Gastrocnemius medialis (tissue), 4 donors: ENCODE results near the gene OR5A2. TPM values are rescaled to one million over a fixed set of nuclear protein-coding genes. Genes with fewer than 3 reads are reported as not detected.

Experiments used
- ATAC-seq, 2 donors: fragments of 150-250 bp; one replicate each; pipeline ENCODE4 v1.9.1; 2016
- DNase-seq, 2 donors: peaks; one replicate each; pipeline ENCODE4 v3.0.0-alpha.2; 2019
- H3K27ac ChIP-seq, 4 donors: fragments of 200-600 bp; sonication (generic); 1 replicate in 1 of 4; 2 replicates in 3 of 4; pipeline ENCODE4 v1.5.1; 2016 to 2018; ENCODE audit warnings: mild to moderate bottlenecking in 2 of 4, moderate library complexity in 1 of 4
- H3K27me3 ChIP-seq, 3 donors: fragments of 200-600 bp; sonication (generic) in 2 of 3; 1 replicate in 1 of 3; 2 replicates in 2 of 3; pipeline versions ENCODE4 v1.5.1 to v1.6.0; 2016 to 2019; ENCODE audit warnings: mild to moderate bottlenecking in 1 of 3, moderate library complexity in 1 of 3
- H3K36me3 ChIP-seq, 2 donors: fragments of 200-600 bp; sonication (generic) in 1 of 2; one replicate each; pipeline ENCODE4 v1.5.1; 2017 to 2018
- H3K4me1 ChIP-seq, 2 donors: fragments of 200-600 bp; sonication (generic) in 1 of 2; one replicate each; pipeline ENCODE4 v1.5.1; 2016 to 2017; ENCODE audit warnings: mild to moderate bottlenecking in 2 of 2
- H3K4me3 ChIP-seq, 4 donors: fragments of 200-600 bp; sonication (generic) in 3 of 4; 1 replicate in 1 of 4; 2 replicates in 3 of 4; pipeline ENCODE4 v1.5.1; 2016 to 2019; ENCODE audit warnings: mild to moderate bottlenecking in 2 of 4
- H3K9me3 ChIP-seq, 3 donors: fragments of 200-600 bp; sonication (generic) in 2 of 3; 1 replicate in 1 of 3; 2 replicates in 2 of 3; pipeline ENCODE4 v1.5.1; 2016 to 2019
- CTCF ChIP-seq, 5 experiments: fragments of 450-650 bp in 3 of 5; fragments of 200-600 bp in 2 of 5; sonication (generic) in 2 of 5; IDR thresholded peaks in 4 of 5; conservative IDR thresholded peaks in 1 of 5; 1 replicate in 4 of 5; 2 replicates in 1 of 5; pipeline ENCODE4 v1.5.1; 2016 to 2019; ENCODE audit warnings: antibody characterized with exemption in 5 of 5, mild to moderate bottlenecking in 3 of 5, moderate library complexity in 3 of 5
- POLR2A ChIP-seq, 2 donors: fragments of 450-650 bp; IDR thresholded peaks; one replicate each; pipeline ENCODE4 v1.6.1; 2017; ENCODE audit warnings: antibody characterized with exemption in 2 of 2, mild to moderate bottlenecking in 2 of 2, moderate library complexity in 2 of 2
- in situ Hi-C, 4 donors: fragments of 200-750 bp; cut with MboI; loops; one replicate each; pipeline versions ENCODE4 v1.15.0 to v1.8.0; 2017; ENCODE audit warnings: low sequenced_read_pairs in 4 of 4
- intact Hi-C: fragments of 100-400 bp; cut with DNase I; formaldehyde crosslinking; loops from one replicate; pipeline ENCODE4 v1.15.1; 2023; ENCODE audit warnings: low total_unique reads
- total RNA-seq, 4 donors: library from RNA; depleted of rRNA; stranded (reverse); fragments of >200 nt; gene quantifications; one replicate each; pipeline versions ENCODE4 v1.1.0 to v1.2.3, GENCODE V29; 2016

OR5A2 gene
- not detected for total RNA-seq

GRCh38 chr11:59426361-59427067 is at the start of gene OR5A2:
Gene OR5A2 (minus strand): TSS chr11:59426413. CDS start chr11:59422953, 3,460 bp downstream.
- no peaks in the 10 kb centered on the region for H3K27me3 ChIP-seq
- TF ChIP-seq POLR2A (IDR thresholded peaks at IDR 0.05) (no peak), CTCF (IDR thresholded peaks at IDR 0.05 in 4 of 5, conservative IDR thresholded peaks at IDR 0.05 in 1 of 5) (no peak)
- no peak within 1 kb of the TSS for H3K27ac ChIP-seq
- no peaks in the 10 kb centered on the region for H3K36me3 ChIP-seq
- no peak for DNase-seq
- ATAC-seq = no peak
- intact Hi-C loops = no loop called here
- no peaks in the 10 kb centered on the region for H3K4me1 ChIP-seq
- no peaks in the 10 kb centered on the region for H3K9me3 ChIP-seq
- no peak within 1 kb of the TSS for H3K4me3 ChIP-seq
- in situ Hi-C loops = no loop called here

- Histone ChIP-seq H3K4me1 (no peaks in the 10 kb centered on the region), H3K4me3 (no peak overlapping the region), H3K27ac (no peak overlapping the region), H3K9me3 (no peaks in the 10 kb centered on the region), H3K27me3 (no peaks in the 10 kb centered on the region), H3K36me3 (no peaks in the 10 kb centered on the region)
- no peak for TF ChIP-seq POLR2A (IDR thresholded peaks at IDR 0.05)
- DNase-seq (no peak), ATAC-seq (no peak)
- intact Hi-C loops = no loop called here
- in situ Hi-C loops = no loop called here
Measured at GRCh38 chr11:59475176-59475575, 49.0 kb upstream of the OR5A2 start.

- TF ChIP-seq POLR2A (IDR thresholded peaks at IDR 0.05) (no peak), CTCF (IDR thresholded peaks at IDR 0.05 in 4 of 5, conservative IDR thresholded peaks at IDR 0.05 in 1 of 5) (no peak)
- ATAC-seq (no peak), DNase-seq (no peak)
- no peaks in the 10 kb centered on the region for H3K9me3 ChIP-seq
- H3K27me3 ChIP-seq = no peaks in the 10 kb centered on the region
- no peaks in the 10 kb centered on the region for H3K4me1 ChIP-seq
- no peaks in the 10 kb centered on the region for H3K36me3 ChIP-seq
- H3K27ac ChIP-seq = no peak within 1 kb of the TSS
- in situ Hi-C loops (no loop called here), intact Hi-C loops (no loop called here)
- no peak within 1 kb of the TSS for H3K4me3 ChIP-seq
Measured at GRCh38 chr11:59473015-59473414, 46.8 kb upstream of the OR5A2 start, which contains the start of gene OR4D10. Gene OR4D10 (plus strand): TSS chr11:59473315. CDS start chr11:59477430, 4,115 bp downstream.

- H3K27ac ChIP-seq = no peak overlapping the region
- H3K36me3 ChIP-seq = no peaks in the 10 kb centered on the region
- H3K4me1 ChIP-seq = no peaks in the 10 kb centered on the region
- ATAC-seq = no peak
- intact Hi-C loops (no loop called here), in situ Hi-C loops (no loop called here)
- no peaks in the 10 kb centered on the region for H3K9me3 ChIP-seq
- H3K27me3 ChIP-seq = no peaks in the 10 kb centered on the region
- DNase-seq = no peak
- no peak overlapping the region for H3K4me3 ChIP-seq
- no peak for TF ChIP-seq POLR2A (IDR thresholded peaks at IDR 0.05)
- TF ChIP-seq CTCF (IDR thresholded peaks at IDR 0.05 in 4 of 5, conservative IDR thresholded peaks at IDR 0.05 in 1 of 5) = no peak
Measured at GRCh38 chr11:59463190-59463641, 37.0 kb upstream of the OR5A2 start.

GRCh38 chr11:59459916-59460315 is 33.7 kb upstream of the OR5A2 start:
- H3K27ac ChIP-seq = no peak overlapping the region
- no peak for DNase-seq
- TF ChIP-seq POLR2A (IDR thresholded peaks at IDR 0.05) = no peak
- ATAC-seq = no peak
- no peaks in the 10 kb centered on the region for H3K27me3 ChIP-seq
- in situ Hi-C loops (no loop called here), intact Hi-C loops (no loop called here)
- no peak overlapping the region for H3K4me3 ChIP-seq
- H3K4me1 ChIP-seq = no peaks in the 10 kb centered on the region
- H3K36me3 ChIP-seq = no peaks in the 10 kb centered on the region
- H3K9me3 ChIP-seq = no peaks in the 10 kb centered on the region
